Mucosa of rectum (tissue), 2 donors: ENCODE data around the gene GLT8D1.
"Not testable (repeated sequence)": the region's sequence is repeated elsewhere in the genome, so short reads cannot be mapped to it uniquely, and the experiment has no call there.

ENCODE experiments used
- H3K27ac ChIP-seq, 2 donors: one replicate each; pipeline ENCODE4 v1.7.0; 2013; ENCODE audit warnings: inconsistent platforms in 2 of 2, low read depth in 2 of 2, low read length in 2 of 2
- H3K27me3 ChIP-seq, 2 donors: one replicate each; pipeline ENCODE4 v1.7.0; 2013; ENCODE audit warnings: low read length in 2 of 2; ENCODE audit not compliant: control insufficient read depth in 2 of 2, insufficient read depth in 2 of 2
- H3K36me3 ChIP-seq, 2 donors: one replicate each; pipeline ENCODE4 v1.7.0; 2013; ENCODE audit warnings: low read length in 2 of 2; ENCODE audit not compliant: control insufficient read depth in 2 of 2, insufficient read depth in 2 of 2
- H3K4me1 ChIP-seq, 2 donors: one replicate each; pipeline ENCODE4 v1.7.0; 2013; ENCODE audit warnings: low read length in 2 of 2, mild to moderate bottlenecking in 1 of 2; ENCODE audit not compliant: control insufficient read depth in 2 of 2, insufficient read depth in 2 of 2
- H3K4me3 ChIP-seq, 2 donors: one replicate each; pipeline ENCODE4 v1.7.0; 2013; ENCODE audit warnings: low read length in 2 of 2
- H3K9ac ChIP-seq, 2 donors: one replicate each; pipeline ENCODE4 v1.7.0; 2013; ENCODE audit warnings: low read length in 2 of 2, low read depth in 1 of 2, mild to moderate bottlenecking in 1 of 2
- H3K9me3 ChIP-seq, 2 donors: one replicate each; pipeline ENCODE4 v1.7.0; 2013; ENCODE audit warnings: low read length in 2 of 2; ENCODE audit not compliant: control insufficient read depth in 2 of 2
- donor health status: healthy.
- donor health status: Normal muscosa, but diverticular disease.

Gene GLT8D1

GRCh38 chr3:52682016-52682415, 23.6 kb downstream of the GLT8D1 start:
- Histone ChIP-seq H3K9ac (peak overlapping the region in 1 of 2 donors; percentile 24), H3K9me3 (no peaks in the 10 kb centered on the region), H3K27ac (peak overlapping the region in 1 of 2 donors; percentile 9), H3K4me3 (no peak overlapping the region), H3K27me3 (no peaks in the 10 kb centered on the region), H3K36me3 (peaks cover 25 to 31% of the 10 kb centered on the region in 2 donors), H3K4me1 (peaks cover 8 to 24% of the 10 kb centered on the region in 2 donors)

- no peaks in the 10 kb centered on the region for H3K27me3 ChIP-seq
- peak overlapping the region in 1 of 2 donors; percentile 24 for H3K9ac ChIP-seq
- peaks cover 4 to 19% of the 10 kb centered on the region in 2 donors for H3K4me1 ChIP-seq
- H3K36me3 ChIP-seq: peaks cover 29 to 36% of the 10 kb centered on the region in 2 donors
- peak overlapping the region in 1 of 2 donors; percentile 9 for H3K27ac ChIP-seq
- no peak overlapping the region for H3K4me3 ChIP-seq
- no peaks in the 10 kb centered on the region for H3K9me3 ChIP-seq
These were observed 24.0 kb downstream of the GLT8D1 start for GRCh38 chr3:52681596-52681995.

DNA sequence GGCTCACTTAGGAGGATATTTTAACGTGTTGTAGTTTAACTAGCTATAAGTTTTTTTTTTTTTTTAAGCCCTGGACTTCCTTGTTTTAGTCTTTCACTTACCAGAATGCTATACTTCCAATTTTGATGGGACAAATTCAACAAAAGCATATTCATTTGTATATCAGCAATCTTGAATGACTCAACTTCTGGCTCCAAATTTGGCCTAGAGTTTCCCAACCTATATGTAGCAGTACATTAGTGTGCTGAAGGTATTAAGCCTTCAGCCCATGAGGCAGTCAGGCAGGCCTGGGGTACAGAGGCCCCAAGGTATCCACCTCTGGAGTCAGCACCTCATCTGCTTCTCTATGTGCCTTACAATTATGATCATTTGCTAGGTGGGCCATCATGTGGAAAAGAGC, 25.8 kb downstream of the GLT8D1 start:
- Histone ChIP-seq H3K9ac (peak overlapping the region in 1 of 2 donors; percentile 8), H3K27me3 (no peaks in the 10 kb centered on the region), H3K9me3 (no peaks in the 10 kb centered on the region), H3K4me3 (no peak overlapping the region), H3K4me1 (peaks cover 0 to 14% of the 10 kb centered on the region in 2 donors), H3K36me3 (peaks cover 40 to 43% of the 10 kb centered on the region in 2 donors), H3K27ac (no peak overlapping the region)

GRCh38 chr3:52679199-52679538, 26.4 kb downstream of the GLT8D1 start:
- H3K27me3 ChIP-seq: no peaks in the 10 kb centered on the region
- no peaks in the 10 kb centered on the region for H3K9me3 ChIP-seq
- peaks cover 0 to 7% of the 10 kb centered on the region in 2 donors for H3K4me1 ChIP-seq
- H3K9ac ChIP-seq: no peak overlapping the region
- no peak overlapping the region for H3K27ac ChIP-seq
- H3K36me3 ChIP-seq: peaks cover 42 to 43% of the 10 kb centered on the region in 2 donors
- no peak overlapping the region for H3K4me3 ChIP-seq

GRCh38 chr3:52678265-52679198, 27.1 kb downstream of the GLT8D1 start:
- H3K4me1 ChIP-seq: peaks cover 0 to 3% of the 10 kb centered on the region in 2 donors
- no peak overlapping the region for H3K9ac ChIP-seq
- no peak overlapping the region for H3K27ac ChIP-seq
- no peaks in the 10 kb centered on the region for H3K9me3 ChIP-seq
- H3K36me3 ChIP-seq: peaks cover 42 to 43% of the 10 kb centered on the region in 2 donors
- no peak overlapping the region for H3K4me3 ChIP-seq
- no peaks in the 10 kb centered on the region for H3K27me3 ChIP-seq

GRCh38 chr3:52676201-52676600, 29.4 kb downstream of the GLT8D1 start:
- H3K27me3 ChIP-seq, H3K4me3 ChIP-seq: not testable (repeated sequence)

GRCh38 chr3:52671676-52672075, 33.9 kb downstream of the GLT8D1 start:
- H3K4me3 ChIP-seq: no peak overlapping the region
- peaks cover 31% of the 10 kb centered on the region in 2 donors for H3K36me3 ChIP-seq
- no peaks in the 10 kb centered on the region for H3K9me3 ChIP-seq
- no peaks in the 10 kb centered on the region for H3K27me3 ChIP-seq
- peaks cover 5 to 7% of the 10 kb centered on the region in 2 donors for H3K4me1 ChIP-seq
- H3K27ac ChIP-seq: no peak overlapping the region
- no peak overlapping the region for H3K9ac ChIP-seq

More at GRCh38 chr3:52676201-52676600, 29.4 kb downstream of the GLT8D1 start:
- H3K36me3 ChIP-seq: peaks cover 46 to 50% of the 10 kb centered on the region in 2 donors
- H3K4me1 ChIP-seq, H3K9me3 ChIP-seq, H3K9ac ChIP-seq, H3K27ac ChIP-seq: not testable (repeated sequence)

DNA sequence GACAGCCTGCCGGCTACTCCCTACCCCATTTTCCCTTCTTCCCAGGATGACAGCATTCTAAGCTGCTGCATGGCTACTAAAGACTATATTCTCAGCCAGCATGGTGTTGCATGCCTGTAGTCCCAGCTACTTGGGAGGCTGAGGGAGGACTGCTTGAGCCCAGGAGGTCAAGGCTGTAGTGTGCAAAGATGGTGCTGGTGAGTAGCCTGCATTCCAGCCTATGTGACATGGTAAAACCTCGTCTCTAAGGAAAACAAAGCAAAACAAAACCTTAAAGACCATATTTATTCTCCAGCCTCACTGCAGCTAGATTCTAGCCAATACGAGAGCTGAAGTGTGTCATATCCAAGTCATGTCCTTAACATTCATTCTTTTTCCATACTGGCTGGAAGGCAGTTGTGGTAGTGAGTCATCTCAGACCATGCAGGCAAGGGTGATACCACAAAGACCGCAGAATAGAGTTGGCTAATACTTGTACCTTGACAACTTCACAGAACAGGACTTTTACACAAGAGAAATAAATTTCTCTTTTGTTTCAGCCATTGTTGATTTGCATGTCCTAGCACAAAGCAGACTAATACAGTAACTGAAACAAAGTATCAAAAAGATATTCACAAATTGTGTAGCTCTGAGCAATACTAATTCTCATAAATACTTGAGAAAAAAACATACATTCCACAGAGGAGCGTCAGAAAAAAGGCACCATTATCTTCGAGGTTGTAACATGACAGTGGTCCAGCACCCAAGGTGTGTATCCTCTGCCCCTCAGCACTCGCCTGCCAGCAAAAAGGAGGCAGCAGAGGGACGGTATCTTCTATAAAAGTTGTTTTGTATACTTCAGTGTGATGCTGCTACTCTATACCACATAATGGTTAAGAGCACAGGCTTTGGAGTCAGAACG, 34.7 kb downstream of the GLT8D1 start:
- Histone ChIP-seq H3K9ac (no peak overlapping the region), H3K27ac (peak overlapping the region; percentile 47 to 60)

DNA sequence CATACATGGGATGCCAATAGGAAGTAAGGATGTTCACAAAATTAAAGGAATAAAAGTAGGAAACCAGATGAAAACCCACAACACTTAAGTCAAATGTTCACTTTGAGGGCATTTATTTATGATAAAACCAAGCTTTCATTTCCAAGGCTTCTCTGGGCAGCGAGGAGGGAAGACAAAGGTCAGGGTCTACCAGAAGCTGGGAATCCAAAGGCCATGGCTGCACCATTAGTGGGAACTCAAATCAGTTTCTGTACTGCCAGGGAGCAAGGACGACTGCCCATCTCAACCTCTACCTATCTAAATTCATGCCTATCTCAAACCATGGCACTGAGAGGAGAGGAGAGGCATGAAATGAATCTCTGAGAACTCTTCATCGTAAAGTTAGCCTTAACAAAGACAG, 42.5 kb downstream of the GLT8D1 start:
- Histone ChIP-seq H3K36me3 (peaks cover 30 to 49% of the 10 kb centered on the region in 2 donors), H3K4me1 (no peaks in the 10 kb centered on the region), H3K27me3 (no peaks in the 10 kb centered on the region), H3K9ac (no peak overlapping the region), H3K27ac (no peak overlapping the region), H3K9me3 (no peaks in the 10 kb centered on the region), H3K4me3 (no peak overlapping the region)

More for the DNA sequence above, 34.7 kb downstream of the GLT8D1 start:
- Histone ChIP-seq H3K4me3 (no peak overlapping the region), H3K4me1 (peaks cover 5 to 7% of the 10 kb centered on the region in 2 donors), H3K36me3 (peaks cover 27 to 33% of the 10 kb centered on the region in 2 donors), H3K9me3 (no peaks in the 10 kb centered on the region), H3K27me3 (no peaks in the 10 kb centered on the region)

GRCh38 chr3:52660046-52660445, 45.5 kb downstream of the GLT8D1 start:
- no peak overlapping the region for H3K4me3 ChIP-seq
- H3K4me1 ChIP-seq: no peaks in the 10 kb centered on the region
- H3K36me3 ChIP-seq: peaks cover 39 to 60% of the 10 kb centered on the region in 2 donors
- no peaks in the 10 kb centered on the region for H3K9me3 ChIP-seq
- no peak overlapping the region for H3K9ac ChIP-seq
- H3K27ac ChIP-seq: no peak overlapping the region
- H3K27me3 ChIP-seq: no peaks in the 10 kb centered on the region
